Breast epithelium (tissue), 4 donors: Measurements from ENCODE around the gene USP11. TPM values are rescaled to one million over a fixed set of nuclear protein-coding genes. Genes with fewer than 3 reads are reported as not detected.

ENCODE experiments used
- DNase-seq, 2 donors: peaks; one replicate each; pipeline ENCODE4 v3.0.0-alpha.2; 2019; ENCODE audit warnings: low spot score in 2 of 2
- H3K27ac ChIP-seq, 2 donors: fragments of 200-600 bp; sonication (generic) in 1 of 2; one replicate each; pipeline ENCODE4 v1.5.1; 2016 to 2019; ENCODE audit warnings: mild to moderate bottlenecking in 1 of 2
- H3K27me3 ChIP-seq, 2 donors: fragments of 200-600 bp; sonication (generic) in 1 of 2; one replicate each; pipeline versions ENCODE4 v1.5.1 to v1.6.0; 2017 to 2019; ENCODE audit warnings: control low read depth in 1 of 2, mild to moderate bottlenecking in 1 of 2
- H3K36me3 ChIP-seq: fragments of 200-600 bp; one replicate; pipeline ENCODE4 v1.5.1; 2019
- H3K4me1 ChIP-seq, 2 donors: fragments of 200-600 bp; sonication (generic); one replicate each; pipeline ENCODE4 v1.5.1; 2016 to 2019; ENCODE audit warnings: control low read depth in 1 of 2
- H3K4me3 ChIP-seq, 3 donors: fragments of 200-600 bp; sonication (generic); 1 replicate in 2 of 3; 2 replicates in 1 of 3; pipeline ENCODE4 v1.5.1; 2016 to 2019; ENCODE audit warnings: mild to moderate bottlenecking in 3 of 3, moderate library complexity in 2 of 3
- H3K9me3 ChIP-seq, 2 donors: fragments of 200-600 bp; sonication (generic) in 1 of 2; one replicate each; pipeline ENCODE4 v1.5.1; 2016 to 2019; ENCODE audit warnings: control low read depth in 1 of 2
- CTCF ChIP-seq, 3 donors: fragments of 450-650 bp; IDR thresholded peaks; one replicate each; pipeline ENCODE4 v1.5.1; 2016 to 2017; ENCODE audit warnings: antibody characterized with exemption in 3 of 3, mild to moderate bottlenecking in 3 of 3, moderate library complexity in 3 of 3
- POLR2A ChIP-seq: fragments of 450-650 bp; IDR thresholded peaks from one replicate; pipeline ENCODE4 v1.6.1; 2016; ENCODE audit warnings: antibody characterized with exemption, mild to moderate bottlenecking, moderate library complexity
- POLR2AphosphoS5 ChIP-seq, 3 donors: sonication (generic); formaldehyde crosslinking; IDR thresholded peaks; one replicate each; pipeline ENCODE4 v1.6.1; 2017; ENCODE audit warnings: antibody characterized with exemption in 3 of 3
- intact Hi-C: fragments of 100-400 bp; cut with DNase I; formaldehyde crosslinking; loops from one replicate; pipeline ENCODE4 v1.15.1; 2023; ENCODE audit warnings: low total_unique reads
- total RNA-seq, 3 donors: library from RNA; depleted of rRNA; stranded (reverse); fragments of >200 nt; gene quantifications; one replicate each; pipeline ENCODE4 v1.1.0, GENCODE V29; 2016

USP11 gene
- total RNA-seq, 3 donors from 2014 or later = 21.3 to 42.0 (median 29.4) TPM

GRCh38 chrX:47230136-47230868 lies 2.5 kb upstream of the USP11 start:
- TF ChIP-seq POLR2AphosphoS5 (IDR thresholded peaks at IDR 0.05) (no peak), POLR2A (no peak), CTCF (IDR thresholded peaks at IDR 0.05) (no peak)
- H3K27me3 ChIP-seq = peaks cover 0 to 33% of the 10 kb centered on the region in 2 donors
- intact Hi-C loops = no loop called here
- H3K4me3 ChIP-seq = no peak overlapping the region
- no peak overlapping the region for H3K27ac ChIP-seq
- no peaks in the 10 kb centered on the region for H3K9me3 ChIP-seq
- DNase-seq = no peak
- H3K36me3 ChIP-seq = no peaks in the 10 kb centered on the region
- H3K4me1 ChIP-seq = no peaks in the 10 kb centered on the region

- no peaks in the 10 kb centered on the region for H3K9me3 ChIP-seq
- H3K27me3 ChIP-seq = peaks cover 0 to 40% of the 10 kb centered on the region in 2 donors
- no peak overlapping the region for H3K4me3 ChIP-seq
- no peaks in the 10 kb centered on the region for H3K4me1 ChIP-seq
- DNase-seq = no peak
- no peaks in the 10 kb centered on the region for H3K36me3 ChIP-seq
- intact Hi-C loops = no loop called here
- TF ChIP-seq CTCF (IDR thresholded peaks at IDR 0.05) = no peak
- no peak for TF ChIP-seq POLR2AphosphoS5 (IDR thresholded peaks at IDR 0.05)
- TF ChIP-seq POLR2A = no peak
- peak overlapping the region in 1 of 2 donors; percentile 96 for H3K27ac ChIP-seq
Measured at GRCh38 chrX:47231167-47231566, 1.6 kb upstream of the USP11 start.

- H3K9me3 ChIP-seq = no peaks in the 10 kb centered on the region
- peaks cover 0 to 41% of the 10 kb centered on the region in 2 donors for H3K27me3 ChIP-seq
- intact Hi-C loops = no loop called here
- TF ChIP-seq POLR2AphosphoS5 (IDR thresholded peaks at IDR 0.05) (no peak), POLR2A (no peak), CTCF (IDR thresholded peaks at IDR 0.05) (no peak)
- H3K27ac ChIP-seq = peak overlapping the region; percentile 96 to 98
- H3K36me3 ChIP-seq = no peaks in the 10 kb centered on the region
- peak overlapping the region; percentile 60 to 71 (median 66) for H3K4me3 ChIP-seq
- no peaks in the 10 kb centered on the region for H3K4me1 ChIP-seq
- DNase-seq = no peak
Measured at GRCh38 chrX:47232197-47232802, 509 bp upstream of the USP11 start.

GRCh38 chrX:47233333-47234113 lies 714 bp downstream of the USP11 start:
- Histone ChIP-seq H3K36me3 (no peaks in the 10 kb centered on the region), H3K27ac (peak overlapping the region; percentile 96 to 98), H3K9me3 (no peaks in the 10 kb centered on the region), H3K4me1 (no peaks in the 10 kb centered on the region), H3K4me3 (peak overlapping the region; percentile 60 to 71 (median 66)), H3K27me3 (peaks cover 0 to 43% of the 10 kb centered on the region in 2 donors)
- peak; percentile 93 to 97 for DNase-seq
- intact Hi-C loops = no loop called here
- TF ChIP-seq POLR2A (peak; percentile 19), POLR2AphosphoS5 (IDR thresholded peaks at IDR 0.05) (peak; percentile 38 to 83 (median 65)), CTCF (IDR thresholded peaks at IDR 0.05) (no peak)
